Liver (tissue), 3 donors: ENCODE measurements around the gene PARVG.

Experiments used
- ATF3 ChIP-seq: IDR thresholded peaks from 2 replicates; pipeline ENCODE4 v1.6.1; 2016; ENCODE audit warnings: antibody characterized with exemption
- CTCF ChIP-seq: fragments of 150-350 bp; IDR thresholded peaks from 2 replicates; pipeline ENCODE4 v1.5.1; 2017; ENCODE audit warnings: improper control_type of control experiment, low read depth, low read length; ENCODE audit not compliant: missing input control
- GABPA ChIP-seq, 2 donors: IDR thresholded peaks in 1 of 2; conservative IDR thresholded peaks in 1 of 2; 2 replicates each; pipeline ENCODE4 v1.6.1; 2016; ENCODE audit warnings: antibody characterized with exemption in 2 of 2, mild to moderate bottlenecking in 1 of 2, moderate library complexity in 1 of 2
- HNF4A ChIP-seq, 2 donors: conservative IDR thresholded peaks; 2 replicates each; pipeline ENCODE4 v1.6.1; 2016; ENCODE audit warnings: antibody characterized with exemption in 2 of 2, mild to moderate bottlenecking in 2 of 2
- JUND ChIP-seq, 2 donors: IDR thresholded peaks; 2 replicates each; pipeline ENCODE4 v1.6.1; 2016; ENCODE audit warnings: antibody characterized with exemption in 2 of 2
- RAD21 ChIP-seq, 2 donors: IDR thresholded peaks; 2 replicates each; pipeline ENCODE4 v1.6.1; 2016; ENCODE audit warnings: antibody characterized with exemption in 2 of 2, mild to moderate bottlenecking in 2 of 2
- REST ChIP-seq: IDR thresholded peaks from 2 replicates; pipeline ENCODE4 v1.6.1; 2016; ENCODE audit warnings: antibody characterized with exemption, mild to moderate bottlenecking
- RXRA ChIP-seq, 2 donors: IDR thresholded peaks; 2 replicates each; pipeline ENCODE4 v1.6.1; 2017 to 2018; ENCODE audit warnings: antibody characterized with exemption in 2 of 2, mild to moderate bottlenecking in 1 of 2
- SP1 ChIP-seq: IDR thresholded peaks from 2 replicates; pipeline ENCODE4 v1.6.1; 2018; ENCODE audit warnings: antibody characterized with exemption, mild to moderate bottlenecking
- TAF1 ChIP-seq: conservative IDR thresholded peaks from 2 replicates; pipeline ENCODE4 v1.6.1; 2016; ENCODE audit warnings: antibody characterized with exemption, mild to moderate bottlenecking
- YY1 ChIP-seq: IDR thresholded peaks from 2 replicates; pipeline ENCODE4 v1.6.1; 2016; ENCODE audit warnings: antibody characterized with exemption, mild to moderate bottlenecking
- donor health status: healthy.
- donor health status: healthy.

GRCh38 chr22:44179196-44179988 is 1.3 kb upstream of the PARVG start:
- TF ChIP-seq REST (no peak), SP1 (no peak), JUND (IDR thresholded peaks at IDR 0.05) (no peak), TAF1 (no peak), ATF3 (no peak), GABPA (IDR thresholded peaks at IDR 0.05 in 1 of 2, conservative IDR thresholded peaks at IDR 0.05 in 1 of 2) (no peak), CTCF (no peak), HNF4A (conservative IDR thresholded peaks at IDR 0.05) (no peak), RAD21 (IDR thresholded peaks at IDR 0.05) (no peak), YY1 (no peak), RXRA (IDR thresholded peaks at IDR 0.05) (no peak)
